Natural killer cell (primary cell): ENCODE data around the gene KPNA5. TPM values are rescaled to one million over a fixed set of nuclear protein-coding genes. Genes with fewer than 3 reads are reported as not detected.

Source experiments
- ATAC-seq, 3 donors: fragments of 150-1000 bp in 2 of 3; fragments of 200-7000 bp in 1 of 3; cut with Tn5 transposase; 1 replicate in 1 of 3; 2 replicates in 2 of 3; pipeline ENCODE4 v1.10.0; 2021; ENCODE audit warnings: mild to moderate bottlenecking in 2 of 3, moderate library complexity in 2 of 3
- DNase-seq, 2 donors: peaks; one replicate each; pipeline versions ENCODE4 v3.0.0 to v3.0.0-alpha.2; 2013 to 2021; ENCODE audit warnings: mixed read lengths in 1 of 2
- H3K27ac ChIP-seq: one replicate; pipeline ENCODE4 v1.5.1; 2013; ENCODE audit warnings: mild to moderate bottlenecking, low read length
- H3K27me3 ChIP-seq: one replicate; pipeline ENCODE4 v1.6.1; 2013; ENCODE audit warnings: low read length; ENCODE audit not compliant: control insufficient read depth, insufficient read depth
- H3K36me3 ChIP-seq: one replicate; pipeline ENCODE4 v1.6.1; 2013; ENCODE audit warnings: low read length; ENCODE audit not compliant: control insufficient read depth, insufficient read depth
- H3K4me1 ChIP-seq: one replicate; pipeline ENCODE4 v1.6.1; 2013; ENCODE audit warnings: low read length; ENCODE audit not compliant: control insufficient read depth, insufficient read depth
- H3K4me3 ChIP-seq: one replicate; pipeline ENCODE4 v1.5.1; 2013; ENCODE audit warnings: low read length
- H3K9me3 ChIP-seq: one replicate; pipeline ENCODE4 v1.6.1; 2013; ENCODE audit warnings: low read length; ENCODE audit not compliant: control insufficient read depth, insufficient read depth
- H3K27ac Mint-ChIP-seq, 2 donors: one replicate each; pipeline ENCODE4 v1.8.0; 2022; ENCODE audit warnings: mild to moderate bottlenecking in 2 of 2, mixed read lengths in 2 of 2, moderate library complexity in 1 of 2
- H3K27me3 Mint-ChIP-seq, 2 donors: one replicate each; pipeline ENCODE4 v1.8.0; 2022; ENCODE audit warnings: low read depth in 2 of 2, mixed read lengths in 2 of 2
- H3K36me3 Mint-ChIP-seq: one replicate; pipeline ENCODE4 v1.8.0; 2022; ENCODE audit warnings: mixed read lengths
- H3K4me1 Mint-ChIP-seq, 2 donors: one replicate each; pipeline ENCODE4 v1.8.0; 2022; ENCODE audit warnings: mixed read lengths in 2 of 2
- H3K4me3 Mint-ChIP-seq: one replicate; pipeline ENCODE4 v1.8.0; 2022; ENCODE audit warnings: mild to moderate bottlenecking, moderate library complexity, mixed read lengths
- H3K9me3 Mint-ChIP-seq, 2 donors: one replicate each; pipeline ENCODE4 v1.8.0; 2022; ENCODE audit warnings: mixed read lengths in 2 of 2
- WGBS: methylation state at CpG from one replicate; pipeline ENCODE4 v1.1.7; 2013; ENCODE audit warnings: missing lambda C conversion rate; ENCODE audit not compliant: insufficient coverage; 5-methylcytosine and 5-hydroxymethylcytosine counted together
- intact Hi-C: fragments of 100-400 bp; cut with micrococcal nuclease; formaldehyde crosslinking; loops from one replicate; pipeline ENCODE4 v1.14.2; 2022
- total RNA-seq, 4 donors: library from RNA; stranded (reverse); fragments of 120-200 nt in 1 of 4; gene quantifications; one replicate each; pipeline versions ENCODE4 v1.2.3 to v1.2.4, GENCODE V29; 2013 to 2022
- TF ChIP-seq, protein P1 (sequence below): fragments of 200-600 bp; IDR thresholded peaks from one replicate; pipeline ENCODE4 v1.8.0; 2022; ENCODE audit warnings: antibody characterized with exemption

KPNA5 gene
- total RNA-seq, 3 donors from 2014 or later (not counting 1 experiment from before 2014, with no cell fraction given): 28.6 to 31.4 (median 29.1) TPM

DNA sequence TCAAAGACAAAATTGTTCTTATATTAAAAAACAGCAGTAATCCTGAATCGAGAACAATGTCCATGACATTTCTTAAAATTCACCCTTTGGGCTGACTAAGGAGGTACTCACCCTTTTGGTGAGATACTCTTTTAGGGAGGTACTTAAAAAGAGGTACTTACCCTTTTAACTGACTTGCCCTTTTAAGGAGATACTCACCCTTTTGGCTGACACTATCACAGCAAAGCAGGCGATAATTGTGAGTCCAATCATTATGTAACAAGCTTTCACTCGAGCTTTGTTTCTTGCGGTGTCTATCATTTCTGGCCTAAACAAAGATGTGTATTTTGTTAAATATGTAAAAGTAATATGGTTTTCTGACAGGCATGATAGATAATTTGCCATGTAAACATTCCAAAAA, 80.8 kb downstream of the KPNA5 start:
- no peaks in the 10 kb centered on the region for H3K9me3 ChIP-seq
- peaks cover 8% of the 10 kb centered on the region for H3K4me1 ChIP-seq
- no peak for ATAC-seq
- H3K36me3 ChIP-seq: no peaks in the 10 kb centered on the region
- Mint-ChIP-seq H3K9me3 (no peaks in the 10 kb centered on the region), H3K4me3 (no peak overlapping the region), H3K4me1 (peaks cover 0 to 9% of the 10 kb centered on the region in 2 donors), H3K36me3 (no peaks in the 10 kb centered on the region), H3K27ac (no peak overlapping the region), H3K27me3 (peaks cover 32 to 42% of the 10 kb centered on the region in 2 donors)
- WGBS: 83% methylated on average over 3 of the region's 4 CpGs
- H3K27ac ChIP-seq: no peak overlapping the region
- H3K27me3 ChIP-seq: peaks cover 23% of the 10 kb centered on the region
- intact Hi-C loops: no loop called here
- H3K4me3 ChIP-seq: no peak overlapping the region
- TF ChIP-seq, protein P1, sequence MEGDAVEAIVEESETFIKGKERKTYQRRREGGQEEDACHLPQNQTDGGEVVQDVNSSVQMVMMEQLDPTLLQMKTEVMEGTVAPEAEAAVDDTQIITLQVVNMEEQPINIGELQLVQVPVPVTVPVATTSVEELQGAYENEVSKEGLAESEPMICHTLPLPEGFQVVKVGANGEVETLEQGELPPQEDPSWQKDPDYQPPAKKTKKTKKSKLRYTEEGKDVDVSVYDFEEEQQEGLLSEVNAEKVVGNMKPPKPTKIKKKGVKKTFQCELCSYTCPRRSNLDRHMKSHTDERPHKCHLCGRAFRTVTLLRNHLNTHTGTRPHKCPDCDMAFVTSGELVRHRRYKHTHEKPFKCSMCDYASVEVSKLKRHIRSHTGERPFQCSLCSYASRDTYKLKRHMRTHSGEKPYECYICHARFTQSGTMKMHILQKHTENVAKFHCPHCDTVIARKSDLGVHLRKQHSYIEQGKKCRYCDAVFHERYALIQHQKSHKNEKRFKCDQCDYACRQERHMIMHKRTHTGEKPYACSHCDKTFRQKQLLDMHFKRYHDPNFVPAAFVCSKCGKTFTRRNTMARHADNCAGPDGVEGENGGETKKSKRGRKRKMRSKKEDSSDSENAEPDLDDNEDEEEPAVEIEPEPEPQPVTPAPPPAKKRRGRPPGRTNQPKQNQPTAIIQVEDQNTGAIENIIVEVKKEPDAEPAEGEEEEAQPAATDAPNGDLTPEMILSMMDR: no peak
- no peak for DNase-seq

DNA sequence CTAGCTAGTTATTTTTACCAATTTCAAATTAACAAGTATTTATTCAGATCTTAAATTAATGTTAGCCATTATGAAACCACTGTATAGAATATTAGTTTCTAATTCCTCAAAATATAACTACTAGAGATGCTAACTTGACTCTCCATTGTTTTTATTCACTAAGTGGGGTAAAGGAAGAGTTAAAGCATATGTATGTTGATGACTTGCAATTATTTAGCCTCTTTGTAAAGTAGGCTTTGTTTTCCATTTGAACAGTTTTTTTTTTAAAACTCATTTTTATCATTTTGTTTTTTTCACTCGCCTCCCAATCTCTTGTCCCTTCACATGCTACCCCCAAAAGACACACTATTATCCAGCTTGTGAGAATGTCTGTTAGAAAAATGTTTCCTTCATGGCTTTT, 81.2 kb downstream of the KPNA5 start:
- peaks cover 25% of the 10 kb centered on the region for H3K27me3 ChIP-seq
- TF ChIP-seq, protein P1: no peak
- Mint-ChIP-seq H3K36me3 (no peaks in the 10 kb centered on the region), H3K4me3 (no peak overlapping the region), H3K27me3 (peaks cover 34 to 46% of the 10 kb centered on the region in 2 donors), H3K9me3 (no peaks in the 10 kb centered on the region), H3K4me1 (peaks cover 0 to 9% of the 10 kb centered on the region in 2 donors), H3K27ac (no peak overlapping the region)
- no peak for DNase-seq
- peaks cover 8% of the 10 kb centered on the region for H3K4me1 ChIP-seq
- H3K27ac ChIP-seq: no peak overlapping the region
- H3K36me3 ChIP-seq: no peaks in the 10 kb centered on the region
- WGBS: no CpG with 5 or more reads among the region's 1 CpG
- H3K9me3 ChIP-seq: no peaks in the 10 kb centered on the region
- H3K4me3 ChIP-seq: no peak overlapping the region
- no peak for ATAC-seq
- intact Hi-C loops: no loop called here

DNA sequence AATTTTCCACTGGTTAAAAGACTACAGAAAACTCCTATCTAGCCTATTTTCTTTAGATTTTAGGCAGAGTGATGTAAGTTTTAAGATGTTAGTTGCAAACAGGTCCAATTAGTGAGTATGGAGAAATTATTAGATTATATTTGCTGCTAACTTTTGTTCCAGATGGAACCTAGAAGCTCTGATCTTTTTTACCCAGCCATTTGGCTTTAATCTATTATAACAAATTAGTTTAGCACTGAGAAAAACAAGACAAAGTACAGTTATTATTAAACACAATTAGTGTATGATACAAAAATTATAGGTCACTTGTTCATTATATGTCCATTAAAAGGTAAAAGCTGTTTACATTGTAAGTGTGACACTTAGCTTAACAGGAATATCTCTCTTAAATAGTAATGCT, 82.0 kb downstream of the KPNA5 start:
- no peak overlapping the region for H3K4me3 ChIP-seq
- H3K4me3 Mint-ChIP-seq: no peak overlapping the region
- no peaks in the 10 kb centered on the region for H3K9me3 Mint-ChIP-seq
- no peaks in the 10 kb centered on the region for H3K9me3 ChIP-seq
- no peaks in the 10 kb centered on the region for H3K36me3 ChIP-seq
- no peak for DNase-seq
- peaks cover 32 to 45% of the 10 kb centered on the region in 2 donors for H3K27me3 Mint-ChIP-seq
- no peak overlapping the region for H3K27ac Mint-ChIP-seq
- peaks cover 0 to 9% of the 10 kb centered on the region in 2 donors for H3K4me1 Mint-ChIP-seq
- H3K36me3 Mint-ChIP-seq: no peaks in the 10 kb centered on the region
- peaks cover 8% of the 10 kb centered on the region for H3K4me1 ChIP-seq
- TF ChIP-seq, protein P1: no peak
- no peak overlapping the region for H3K27ac ChIP-seq
- no peak for ATAC-seq
- H3K27me3 ChIP-seq: peaks cover 25% of the 10 kb centered on the region
- intact Hi-C loops: no loop called here

DNA sequence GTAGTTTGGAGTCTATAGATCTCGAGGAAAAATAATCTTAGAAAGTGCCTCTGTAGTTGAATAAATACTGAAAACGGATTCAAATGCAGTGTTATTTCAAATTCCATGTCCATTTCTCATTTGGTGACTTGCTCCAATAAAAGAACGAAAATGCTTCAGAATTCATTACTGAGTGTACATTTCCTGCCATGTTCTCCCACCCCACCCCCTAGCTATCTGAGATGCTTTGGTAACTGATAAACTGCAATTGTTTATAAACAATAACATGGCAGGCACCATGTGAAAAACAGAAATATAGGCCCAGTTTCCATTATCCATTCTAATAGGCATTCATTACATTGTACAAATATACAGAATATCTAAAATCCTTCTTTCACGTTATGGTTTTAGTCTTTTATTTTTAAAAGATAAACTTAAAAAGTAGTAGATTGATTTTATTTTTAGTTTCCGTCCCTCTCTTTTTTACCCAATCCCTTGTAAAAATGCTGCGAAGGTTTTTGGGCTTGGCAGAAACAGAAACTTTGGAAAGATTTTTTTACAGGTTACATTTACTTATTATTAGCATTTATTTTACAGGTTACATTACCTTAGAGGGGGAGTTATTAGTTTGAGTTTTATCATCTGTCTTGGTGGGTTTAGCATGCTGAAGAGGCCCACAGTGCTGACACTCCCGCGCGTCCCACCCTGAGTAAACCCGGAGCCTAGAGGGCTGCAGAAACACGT, 83.1 kb downstream of the KPNA5 start:
- ATAC-seq: no peak
- H3K9me3 ChIP-seq: no peaks in the 10 kb centered on the region
- no peaks in the 10 kb centered on the region for H3K36me3 ChIP-seq
- H3K27ac Mint-ChIP-seq: no peak overlapping the region
- H3K27ac ChIP-seq: no peak overlapping the region
- H3K4me1 Mint-ChIP-seq: peaks cover 0 to 9% of the 10 kb centered on the region in 2 donors
- peaks cover 25% of the 10 kb centered on the region for H3K27me3 ChIP-seq
- WGBS: 83% methylated on average over 8 of the region's 11 CpGs
- intact Hi-C loops: no loop called here
- H3K4me1 ChIP-seq: peaks cover 8% of the 10 kb centered on the region
- no peaks in the 10 kb centered on the region for H3K9me3 Mint-ChIP-seq
- H3K36me3 Mint-ChIP-seq: no peaks in the 10 kb centered on the region
- H3K4me3 ChIP-seq: no peak overlapping the region
- peaks cover 32 to 43% of the 10 kb centered on the region in 2 donors for H3K27me3 Mint-ChIP-seq
- DNase-seq: no peak
- TF ChIP-seq, protein P1: no peak
- H3K4me3 Mint-ChIP-seq: no peak overlapping the region
